HS-27A (cell line): Measurements from ENCODE around the gene C14orf180.

Experiments
- DNase-seq: peaks from one replicate; pipeline ENCODE4 v3.0.0-alpha.2; 2012; ENCODE audit warnings: low read depth, missing footprints

Gene C14orf180

GRCh38 chr14:104594310-104595046 lies 14.9 kb downstream of the C14orf180 start:
- no peak for DNase-seq

DNA sequence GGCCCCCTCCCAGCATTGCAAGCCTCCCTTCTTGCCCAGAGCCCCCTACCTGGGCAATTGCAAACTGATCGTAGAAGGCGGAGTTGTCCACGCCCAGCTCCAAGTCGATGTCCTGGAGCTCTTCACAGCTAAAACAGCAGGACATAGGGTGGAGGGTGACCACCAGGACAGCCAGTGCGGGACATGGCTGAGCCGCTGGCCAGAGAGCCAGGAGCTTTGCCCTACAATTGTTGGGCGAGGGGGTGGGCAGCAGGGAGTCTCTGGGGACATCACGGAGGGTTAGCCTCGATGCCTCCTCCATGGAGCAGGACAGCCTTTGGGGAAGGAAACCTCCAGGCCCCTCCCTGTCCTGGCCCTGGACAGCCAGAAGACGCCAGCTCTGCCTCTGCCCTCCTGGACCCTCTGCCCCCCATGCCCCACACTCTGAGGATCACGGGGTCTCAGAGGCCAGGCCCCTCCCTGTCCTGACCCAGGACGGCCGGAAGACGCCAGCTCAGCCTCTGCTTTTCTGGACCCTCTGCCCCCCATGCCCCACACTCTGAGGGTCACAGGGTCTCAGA lies 15.6 kb downstream of the C14orf180 start:
- no peak for DNase-seq

GRCh38 chr14:104595911-104596450 lies 16.4 kb downstream of the C14orf180 start:
- DNase-seq = no peak

GRCh38 chr14:104596451-104596918 lies 16.9 kb downstream of the C14orf180 start:
- DNase-seq = no peak

GRCh38 chr14:104596927-104597351 lies 17.4 kb downstream of the C14orf180 start:
- no peak for DNase-seq

- no peak for DNase-seq
Observed at GRCh38 chr14:104597576-104597975, 18.0 kb downstream of the C14orf180 start.

GRCh38 chr14:104598039-104598909 lies 18.7 kb downstream of the C14orf180 start:
- no peak for DNase-seq

DNA sequence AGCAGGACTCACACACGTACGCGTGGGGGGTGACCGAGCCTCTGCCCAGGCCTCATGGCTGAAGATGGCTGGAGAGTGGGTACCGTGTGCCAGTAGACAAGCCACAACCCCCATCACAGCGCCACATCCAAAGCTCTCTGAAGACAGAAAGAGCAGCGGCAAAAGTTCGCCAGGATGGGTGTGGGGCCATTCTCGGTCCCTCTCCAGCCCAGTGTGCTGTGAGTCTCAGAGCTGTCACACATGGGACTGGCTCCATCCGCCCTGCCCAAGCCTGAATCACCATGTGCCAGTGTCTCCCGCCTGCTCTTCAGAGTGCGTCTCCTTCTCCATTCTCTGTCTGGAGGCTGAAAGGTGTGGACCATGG lies 19.3 kb downstream of the C14orf180 start:
- DNase-seq = no peak

DNA sequence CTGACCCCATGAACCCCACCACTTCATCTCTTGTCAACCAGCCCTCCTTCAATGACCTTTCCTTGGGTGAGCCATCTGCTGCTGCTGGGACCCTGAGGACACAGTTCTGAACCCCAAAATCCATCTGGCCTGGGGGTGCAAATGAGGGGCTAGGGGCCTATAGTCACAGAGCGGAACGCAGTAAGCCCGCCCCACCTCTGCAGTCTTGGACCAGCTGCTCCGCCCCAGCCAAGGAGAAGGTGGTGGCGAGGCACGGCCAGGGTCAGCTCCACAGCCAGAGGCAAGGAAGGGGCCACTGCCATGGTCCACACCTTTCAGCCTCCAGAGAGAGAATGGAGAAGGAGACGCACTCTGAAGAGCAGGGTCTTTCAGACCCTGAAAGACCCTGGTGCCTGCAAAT lies 19.9 kb downstream of the C14orf180 start:
- no peak for DNase-seq

DNA sequence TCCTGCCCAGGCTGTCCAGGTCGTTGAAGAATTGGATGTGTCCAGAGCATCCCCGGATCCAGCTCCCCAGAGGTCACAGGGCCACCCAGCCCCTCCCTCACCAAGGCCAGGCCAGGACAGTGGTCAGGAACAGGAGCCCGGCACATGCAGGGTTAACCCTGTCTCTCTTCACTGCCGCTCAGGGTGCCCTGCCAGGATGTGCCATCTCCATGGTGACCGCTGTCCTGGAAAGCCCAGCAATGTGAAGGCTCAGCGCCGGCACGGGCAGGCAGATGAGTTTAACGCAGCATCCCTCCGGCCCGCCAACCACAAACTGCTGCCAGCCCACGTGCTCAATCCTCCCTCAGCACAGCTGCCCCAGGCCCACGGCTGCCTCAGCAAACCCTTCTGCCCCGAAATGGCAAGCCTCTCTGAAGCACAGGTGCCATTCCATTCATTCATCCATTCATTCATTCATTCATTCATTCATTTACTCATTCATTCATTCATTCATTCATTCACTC lies 20.6 kb downstream of the C14orf180 start:
- no peak for DNase-seq

DNA sequence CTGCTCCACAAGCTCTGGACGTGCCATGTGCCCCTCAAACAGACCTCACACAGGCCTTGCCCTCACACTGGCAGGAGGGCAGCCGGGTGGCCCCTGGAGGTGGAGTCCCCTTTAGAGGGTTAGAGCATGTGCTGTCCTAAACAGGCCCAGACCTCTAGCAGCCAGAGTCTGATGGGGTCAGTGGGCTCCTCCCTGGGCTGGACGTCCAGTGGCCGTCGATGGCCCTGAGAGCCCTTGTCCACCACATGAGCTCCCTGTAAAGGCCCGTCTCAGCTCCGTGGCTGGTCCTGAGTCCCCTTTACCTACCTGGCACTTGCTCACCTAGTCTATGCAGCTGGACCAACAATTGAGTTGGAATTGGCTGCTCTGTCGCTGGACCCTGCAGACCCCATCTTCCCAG lies 21.2 kb downstream of the C14orf180 start:
- no peak for DNase-seq

- DNase-seq = no peak
Observed at GRCh38 chr14:104601786-104602185, 22.2 kb downstream of the C14orf180 start.

DNA sequence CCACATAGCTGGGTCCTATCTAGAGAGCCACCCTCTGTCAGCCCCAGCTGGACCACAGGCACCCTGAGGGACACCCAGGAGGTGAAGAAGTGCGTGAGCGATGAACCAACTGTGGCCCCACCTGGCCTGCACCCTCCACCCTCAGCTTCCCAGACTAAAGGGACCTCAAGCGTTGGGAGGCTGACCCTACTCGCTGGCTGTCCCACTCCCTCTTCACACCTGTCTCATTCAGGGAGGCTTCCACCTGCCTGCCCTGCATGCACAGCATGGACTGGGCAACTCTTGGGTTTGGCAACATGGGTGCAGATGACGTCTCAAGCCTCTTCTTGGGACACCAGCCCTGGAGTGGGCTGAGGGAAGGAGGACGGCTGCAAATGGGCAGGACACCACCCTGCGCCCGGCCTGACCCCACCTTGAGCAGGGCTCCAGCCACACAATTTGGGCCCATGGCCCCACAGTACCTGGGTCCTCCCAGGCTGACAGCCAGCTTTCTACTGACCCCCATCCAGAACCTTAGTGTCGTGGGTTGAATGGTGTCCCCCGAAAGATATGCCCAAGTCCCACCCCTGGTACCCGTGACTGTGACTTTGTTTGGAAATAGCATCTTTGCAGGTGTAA lies 22.9 kb downstream of the C14orf180 start:
- DNase-seq = no peak

- no peak for DNase-seq
Observed at GRCh38 chr14:104602933-104603325, 23.4 kb downstream of the C14orf180 start.

GRCh38 chr14:104603711-104604401 lies 24.3 kb downstream of the C14orf180 start:
- no peak for DNase-seq

DNA sequence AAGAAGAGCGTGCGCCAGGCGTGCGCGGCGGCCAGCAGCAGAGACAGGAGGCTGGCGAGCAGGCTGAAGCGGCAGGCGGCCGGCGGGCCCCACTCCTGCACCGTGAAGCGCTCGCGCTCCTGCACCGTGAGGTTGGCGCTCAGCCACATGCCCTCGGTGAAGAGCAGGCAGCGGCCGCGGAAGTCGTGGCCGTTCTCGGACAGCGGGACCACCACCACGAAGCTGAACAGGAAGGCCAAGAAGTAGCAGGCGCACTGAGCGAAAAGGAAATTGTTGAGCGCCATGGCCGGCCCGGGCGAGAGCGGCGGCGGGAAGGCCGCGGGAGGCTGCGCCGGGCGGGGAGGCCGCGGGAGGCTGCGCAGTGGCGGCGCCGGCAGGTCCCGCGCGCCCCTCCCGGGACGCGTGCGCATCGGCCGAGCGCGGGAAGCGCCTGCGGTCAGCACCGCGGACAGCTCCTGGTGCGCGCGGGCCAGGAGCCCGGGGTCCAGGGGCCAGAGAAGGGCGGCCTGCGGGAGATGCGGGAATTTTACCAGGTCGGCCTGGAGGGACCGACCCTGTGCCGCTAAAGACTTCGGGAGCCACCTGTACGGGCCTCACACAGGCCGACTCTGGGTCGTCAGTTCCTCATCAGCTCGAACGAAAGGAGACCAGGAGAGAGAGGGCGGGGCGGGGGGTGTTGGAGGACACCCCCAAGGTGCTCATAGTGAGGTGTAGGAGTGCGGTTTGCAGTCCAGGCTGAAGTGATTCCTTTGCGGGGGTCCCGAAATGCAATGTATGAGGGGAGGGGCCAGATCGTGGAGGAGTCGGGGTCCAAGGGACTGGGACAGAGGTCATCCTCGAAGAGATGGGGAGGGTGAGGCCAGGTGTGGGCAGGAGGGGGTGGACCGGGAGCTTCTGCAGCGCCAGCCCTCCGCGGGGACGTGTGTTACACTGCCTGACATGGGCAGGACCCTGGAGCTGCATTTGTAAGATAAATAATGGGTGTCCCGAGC lies 25.2 kb downstream of the C14orf180 start, which contains the start of gene TMEM179:
Gene TMEM179, minus strand, starts transcription at position 315 of the 992 bp plus-strand sequence. Its CDS starts 31 bp downstream, at position 284.
- DNase-seq = no peak

GRCh38 chr14:104609666-104610065 lies 30.1 kb downstream of the C14orf180 start:
- no peak for DNase-seq

GRCh38 chr14:104610749-104611310 lies 31.3 kb downstream of the C14orf180 start:
- no peak for DNase-seq

- DNase-seq = no peak
Observed at GRCh38 chr14:104611881-104612280, 32.3 kb downstream of the C14orf180 start.
